Testis (tissue), 3 donors: ENCODE results near the gene TLK1. TPM values are rescaled to one million over a fixed set of nuclear protein-coding genes. Genes with fewer than 3 reads are reported as not detected.

Experiments
- DNase-seq: peaks from one replicate; pipeline ENCODE4 v3.0.0-alpha.2; 2019
- H3K27ac ChIP-seq, 2 donors: fragments of 200-600 bp; sonication (generic); one replicate each; pipeline ENCODE4 v1.5.1; 2019
- H3K27me3 ChIP-seq: fragments of 200-600 bp; sonication (generic); one replicate; pipeline ENCODE4 v1.5.1; 2019
- H3K36me3 ChIP-seq: fragments of 200-600 bp; sonication (generic); one replicate; pipeline ENCODE4 v1.5.1; 2017; ENCODE audit warnings: low read depth; ENCODE audit errors: missing control alignments
- H3K4me1 ChIP-seq: fragments of 200-600 bp; sonication (generic); one replicate; pipeline ENCODE4 v1.5.1; 2019
- H3K4me3 ChIP-seq, 2 donors: fragments of 200-600 bp; sonication (generic); one replicate each; pipeline ENCODE4 v1.5.1; 2017 to 2019
- H3K9me3 ChIP-seq: fragments of 200-600 bp; sonication (generic); one replicate; pipeline ENCODE4 v1.5.1; 2017
- CTCF ChIP-seq, 3 experiments: fragments of 450-650 bp in 2 of 3; fragments of 200-600 bp in 1 of 3; sonication (generic) in 1 of 3; IDR thresholded peaks; one replicate each; pipeline ENCODE4 v1.5.1; 2016 to 2019; ENCODE audit warnings: antibody characterized with exemption in 3 of 3, mild to moderate bottlenecking in 2 of 3, moderate library complexity in 1 of 3
- POLR2A ChIP-seq: fragments of 450-650 bp; IDR thresholded peaks from one replicate; pipeline ENCODE4 v1.6.1; 2017; ENCODE audit warnings: antibody characterized with exemption, mild to moderate bottlenecking, moderate library complexity
- WGBS, 2 donors: methylation state at CpG; one replicate each; pipeline ENCODE4 v1.1.5; 2018; 5-methylcytosine and 5-hydroxymethylcytosine counted together
- intact Hi-C: fragments of 100-400 bp; cut with DNase I; formaldehyde crosslinking; loops from one replicate; pipeline ENCODE4 v1.15.1; 2023; ENCODE audit warnings: low total_unique reads
- polyA plus RNA-seq: library from polyadenylated mRNA; stranded (reverse); fragments of 350-450 nt; fragmentation: Illumina TruSeq; extraction: RNeasy Lipid Tissue Mini Kit (QIAGEN cat#74804); gene quantifications from one replicate; pipeline ENCODE4 v1.2.3, GENCODE V29; 2014; ENCODE audit warnings: low read depth, low replicate concordance; ENCODE audit not compliant: insufficient read depth
- total RNA-seq, 2 donors: library from RNA; depleted of rRNA; stranded (reverse); fragments of >200 nt; gene quantifications; one replicate each; pipeline ENCODE4 v1.2.3, GENCODE V29; 2016

TLK1 gene
- total and polyA plus RNA-seq, 3 donors from 2014 or later = 36.8 to 112 (median 110) TPM

- no peaks in the 10 kb centered on the region for H3K9me3 ChIP-seq
- TF ChIP-seq CTCF (IDR thresholded peaks at IDR 0.05) (no peak), POLR2A (no peak)
- no peaks in the 10 kb centered on the region for H3K36me3 ChIP-seq
- H3K4me3 ChIP-seq = no peak overlapping the region
- 65 to 79% methylated on average over 17 of the region's 17 CpGs for WGBS, 2 donors
- H3K4me1 ChIP-seq = peaks cover 10% of the 10 kb centered on the region
- intact Hi-C loops = loop anchor here (10.0 kb wide), 1 partner anchor 179 kb away; no protein-coding TSS in a partner anchor
- H3K27ac ChIP-seq = no peak overlapping the region
- no peaks in the 10 kb centered on the region for H3K27me3 ChIP-seq
- no peak for DNase-seq
Observed at GRCh38 chr2:170975127-170975942, 185.4 kb downstream of the TLK1 start.

GRCh38 chr2:170974304-170974993 lies 186.2 kb downstream of the TLK1 start:
- WGBS, 2 donors = 46 to 49% methylated on average over 11 of the region's 11 CpGs
- peak overlapping the region; percentile 77 to 87 for H3K4me3 ChIP-seq
- no peaks in the 10 kb centered on the region for H3K36me3 ChIP-seq
- H3K27me3 ChIP-seq = no peaks in the 10 kb centered on the region
- peak overlapping the region; percentile 80 to 90 for H3K27ac ChIP-seq
- H3K9me3 ChIP-seq = no peaks in the 10 kb centered on the region
- DNase-seq = no peak
- TF ChIP-seq POLR2A = no peak
- H3K4me1 ChIP-seq = peaks cover 10% of the 10 kb centered on the region
- intact Hi-C loops = loop anchor here (5.0 to 10.0 kb wide), 2 partner anchors 180 to 438 kb away; no protein-coding TSS in a partner anchor

- Histone ChIP-seq H3K4me3 (peak overlapping the region; percentile 77 to 87), H3K4me1 (peaks cover 10% of the 10 kb centered on the region), H3K27me3 (no peaks in the 10 kb centered on the region), H3K36me3 (no peaks in the 10 kb centered on the region), H3K9me3 (no peaks in the 10 kb centered on the region), H3K27ac (peak overlapping the region; percentile 80 to 90)
- peak; percentile 90 for DNase-seq
- intact Hi-C loops = loop anchor here (5.0 to 10.0 kb wide), 2 partner anchors 181 to 439 kb away; no protein-coding TSS in a partner anchor
- WGBS, 2 donors = 6 to 8% methylated on average over 14 to 50 of the region's 67 CpGs
- peak; percentile 91 to 98 (median 97) for TF ChIP-seq CTCF (IDR thresholded peaks at IDR 0.05)
- no peak for TF ChIP-seq POLR2A
Observed at GRCh38 chr2:170973492-170974303, 187.0 kb downstream of the TLK1 start.

- DNase-seq = no peak
- WGBS, 2 donors = 2 to 3% methylated on average over 10 to 12 of the region's 12 CpGs
Observed at GRCh38 chr2:170973225-170973491, 187.5 kb downstream of the TLK1 start.

More at GRCh38 chr2:170973225-170973491, 187.5 kb downstream of the TLK1 start:
- intact Hi-C loops = loop anchor here (5.0 to 10.0 kb wide), 2 partner anchors 182 to 439 kb away; no protein-coding TSS in a partner anchor
- Histone ChIP-seq H3K4me3 (peak overlapping the region; percentile 77 to 87), H3K9me3 (no peaks in the 10 kb centered on the region), H3K4me1 (peaks cover 10% of the 10 kb centered on the region), H3K27ac (no peak overlapping the region), H3K36me3 (no peaks in the 10 kb centered on the region), H3K27me3 (no peaks in the 10 kb centered on the region)
- TF ChIP-seq CTCF (IDR thresholded peaks at IDR 0.05) (no peak), POLR2A (no peak)
